GM18861 (cell line): Measurements from ENCODE around the gene EXTL1.

Experiments
- ATAC-seq: cut with Tn5 transposase; IDR thresholded peaks from one replicate; pipeline ENCODE4 v1.9.1; 2021; ENCODE audit not compliant: unreplicated experiment

EXTL1 gene

DNA sequence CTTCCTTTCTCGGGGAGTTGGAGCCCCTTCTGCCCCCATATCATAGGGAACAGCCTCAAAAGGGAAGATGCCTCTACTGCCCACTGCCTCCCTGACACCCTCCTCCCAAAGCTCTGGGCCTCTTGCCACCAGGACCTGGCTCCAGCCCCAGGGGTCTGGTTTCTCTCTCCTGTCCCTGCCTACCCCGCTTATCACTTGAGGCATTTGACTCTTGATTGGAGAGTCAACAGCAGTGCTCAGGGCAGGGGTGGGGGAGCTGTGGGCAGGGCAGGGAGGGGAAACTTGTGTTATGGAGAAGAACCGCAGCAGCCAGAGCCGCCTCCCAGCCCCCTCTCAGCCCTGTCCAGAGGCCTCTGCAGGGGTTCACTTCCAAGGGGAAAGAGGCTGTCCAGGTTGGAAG is 45.3 kb downstream of the EXTL1 start:
- ATAC-seq = no peak

DNA sequence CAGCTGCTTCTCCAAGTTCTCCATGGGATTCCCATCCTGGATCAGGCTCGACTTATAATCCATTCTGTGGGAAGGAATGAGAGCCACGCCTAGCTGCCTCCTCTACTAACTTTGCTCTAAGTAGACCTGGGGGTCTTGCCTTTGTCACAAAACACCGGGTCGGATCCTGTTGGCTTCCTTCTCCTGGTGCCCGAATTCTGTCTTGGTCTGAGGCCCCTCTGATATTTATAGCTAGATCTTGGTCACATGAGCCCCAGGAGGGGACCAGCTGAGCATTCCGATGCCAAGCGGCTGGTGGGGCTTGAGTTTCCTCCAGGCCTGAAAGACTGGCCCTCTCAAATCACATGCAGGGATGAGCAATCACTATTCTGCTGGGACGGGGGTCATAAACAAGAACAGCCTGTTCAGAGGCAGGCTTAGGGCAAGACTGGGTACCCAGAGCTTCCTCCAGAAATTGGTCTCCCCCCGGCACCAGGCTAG is 45.9 kb downstream of the EXTL1 start, which contains the start of gene TRIM63:
TSS of gene TRIM63 (minus strand) at position 199 of the 480 bp plus-strand sequence. CDS start at position 63, 136 bp downstream.
- ATAC-seq = no peak

DNA sequence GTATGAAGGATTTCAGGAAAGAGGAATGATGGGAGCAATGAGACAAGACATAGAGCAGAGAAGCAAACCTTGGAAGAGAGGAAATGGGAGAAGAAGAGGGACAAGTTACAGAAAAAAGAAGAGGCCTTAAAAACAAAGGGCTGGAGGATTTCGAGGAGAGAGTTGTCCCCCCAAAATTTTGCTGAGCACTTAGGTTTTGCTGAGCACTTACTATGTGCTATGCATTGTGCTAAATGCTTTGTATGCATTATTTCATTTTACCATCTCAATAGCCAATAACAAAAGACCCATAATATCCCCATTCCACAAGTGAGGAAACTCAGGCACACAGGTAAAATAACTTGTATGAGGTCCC is 48.3 kb downstream of the EXTL1 start:
- ATAC-seq = no peak

DNA sequence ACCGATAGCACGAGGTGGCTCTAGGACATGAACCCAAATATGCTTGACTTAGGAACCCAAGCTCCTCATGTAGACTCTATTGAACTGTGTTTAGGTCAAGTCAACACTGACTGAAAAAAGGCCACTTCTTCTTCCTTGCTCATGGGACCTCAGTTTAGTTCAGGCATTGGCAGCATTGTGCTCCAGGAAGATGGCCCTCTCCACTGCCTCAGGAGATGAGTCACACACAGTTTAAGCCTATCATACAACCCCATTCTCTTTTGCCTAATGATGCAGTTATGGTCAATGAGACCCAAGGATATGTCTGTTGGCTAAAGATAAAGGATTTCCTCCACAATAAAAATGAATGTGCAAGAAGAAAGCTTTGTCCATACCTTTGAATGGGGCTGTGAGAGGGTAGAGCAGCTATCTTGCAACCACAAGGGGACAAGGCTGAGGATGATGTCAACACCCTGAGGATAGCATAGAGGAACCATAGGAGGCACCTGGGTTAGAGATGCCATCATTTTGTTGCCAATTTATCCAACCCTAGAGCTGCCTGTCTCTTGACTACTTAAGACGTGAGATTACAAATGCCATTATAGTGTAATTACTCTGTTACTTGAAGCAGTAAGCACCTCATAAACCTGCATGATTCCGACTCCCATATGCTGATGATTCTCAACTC is 48.9 kb downstream of the EXTL1 start:
- no peak for ATAC-seq

DNA sequence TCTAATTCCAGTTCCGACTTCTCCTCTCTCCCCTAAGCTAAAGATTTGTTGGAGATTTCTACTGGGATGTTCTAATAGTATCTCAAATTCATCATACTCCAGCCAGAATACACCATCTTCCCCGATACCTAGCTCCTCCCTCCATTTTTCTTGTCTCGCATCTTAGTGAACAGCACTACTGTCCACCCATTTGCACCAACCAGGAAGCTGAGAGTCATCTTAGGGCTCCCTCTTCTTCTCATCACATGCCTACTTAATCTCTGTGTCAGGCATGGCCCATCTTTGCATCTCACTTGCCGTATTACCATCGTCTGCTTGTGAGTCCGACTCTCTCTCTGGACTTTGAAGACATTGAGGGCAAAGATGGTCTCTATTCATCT is 49.4 kb downstream of the EXTL1 start:
- no peak for ATAC-seq

DNA sequence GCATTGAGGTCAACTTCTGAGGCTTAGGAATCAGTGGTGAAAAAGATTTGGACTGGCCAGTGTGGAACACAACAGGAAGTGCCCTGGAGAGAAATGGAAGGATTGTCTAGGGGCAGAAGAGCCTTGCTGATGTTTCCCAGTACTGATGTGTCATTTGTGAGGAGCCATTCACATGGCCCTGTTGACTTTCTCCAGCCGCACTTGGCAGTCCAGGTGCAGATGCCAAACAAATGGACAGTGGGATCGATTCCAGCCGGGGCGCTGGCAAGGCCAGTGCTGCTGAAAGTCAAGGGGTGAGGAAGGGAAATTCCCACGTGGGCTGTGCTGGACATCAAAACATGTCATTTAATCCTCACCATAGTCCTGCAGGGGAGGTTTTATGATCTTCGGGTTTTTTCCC is 50.7 kb downstream of the EXTL1 start:
- ATAC-seq = no peak

DNA sequence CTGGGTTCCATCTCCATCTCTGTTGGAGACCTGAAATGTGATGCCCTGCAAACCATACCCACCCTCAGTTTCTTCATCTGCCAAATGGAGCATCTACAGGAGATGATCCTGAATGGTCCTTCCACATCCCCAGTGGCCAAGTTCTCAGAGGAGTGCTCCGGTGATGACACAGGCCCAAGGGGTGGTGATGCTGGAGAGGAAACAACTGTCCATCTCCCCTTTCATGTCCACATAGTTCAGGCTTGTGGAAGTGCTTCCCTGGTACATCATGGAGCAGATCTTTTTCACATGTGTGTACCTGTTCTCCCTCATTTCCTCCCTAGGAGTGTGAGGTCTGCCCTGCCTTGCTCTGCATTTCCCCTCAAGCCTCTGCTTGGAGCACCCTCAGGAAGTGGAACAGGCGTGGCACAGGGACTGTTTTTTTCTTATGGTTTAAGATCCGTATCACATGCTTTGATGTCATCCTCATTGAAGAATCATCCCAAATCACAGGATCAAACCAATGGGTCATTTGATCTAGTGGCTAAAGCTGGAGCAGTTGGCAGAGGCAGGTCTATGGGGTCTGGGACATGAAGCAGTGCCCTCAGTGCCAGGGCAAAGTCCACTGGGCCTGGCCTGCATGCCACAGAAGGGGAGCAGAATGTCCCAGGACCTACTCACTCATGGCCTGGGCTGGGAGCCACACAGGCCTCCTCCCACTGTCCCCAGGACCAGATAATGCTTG is 54.0 kb downstream of the EXTL1 start:
- no peak for ATAC-seq

DNA sequence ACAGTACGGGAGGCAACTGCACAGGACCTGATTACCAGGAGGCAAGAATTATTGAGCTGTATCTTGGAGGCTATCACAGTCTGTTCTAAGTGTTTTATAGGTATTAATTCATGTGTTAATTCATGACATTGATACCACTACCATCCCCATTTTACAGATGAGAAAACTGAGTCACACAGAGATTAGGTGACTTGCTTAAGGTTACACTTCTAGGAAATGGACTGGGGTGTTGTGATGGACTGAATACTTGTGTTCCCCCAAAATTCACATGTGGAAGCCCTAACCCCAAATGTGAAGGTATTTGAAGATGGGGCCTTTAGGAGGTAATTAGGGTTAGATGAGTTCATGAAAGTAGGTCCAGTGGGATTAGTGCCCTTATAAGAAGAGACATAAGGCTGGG is 55.9 kb downstream of the EXTL1 start:
- no peak for ATAC-seq

DNA sequence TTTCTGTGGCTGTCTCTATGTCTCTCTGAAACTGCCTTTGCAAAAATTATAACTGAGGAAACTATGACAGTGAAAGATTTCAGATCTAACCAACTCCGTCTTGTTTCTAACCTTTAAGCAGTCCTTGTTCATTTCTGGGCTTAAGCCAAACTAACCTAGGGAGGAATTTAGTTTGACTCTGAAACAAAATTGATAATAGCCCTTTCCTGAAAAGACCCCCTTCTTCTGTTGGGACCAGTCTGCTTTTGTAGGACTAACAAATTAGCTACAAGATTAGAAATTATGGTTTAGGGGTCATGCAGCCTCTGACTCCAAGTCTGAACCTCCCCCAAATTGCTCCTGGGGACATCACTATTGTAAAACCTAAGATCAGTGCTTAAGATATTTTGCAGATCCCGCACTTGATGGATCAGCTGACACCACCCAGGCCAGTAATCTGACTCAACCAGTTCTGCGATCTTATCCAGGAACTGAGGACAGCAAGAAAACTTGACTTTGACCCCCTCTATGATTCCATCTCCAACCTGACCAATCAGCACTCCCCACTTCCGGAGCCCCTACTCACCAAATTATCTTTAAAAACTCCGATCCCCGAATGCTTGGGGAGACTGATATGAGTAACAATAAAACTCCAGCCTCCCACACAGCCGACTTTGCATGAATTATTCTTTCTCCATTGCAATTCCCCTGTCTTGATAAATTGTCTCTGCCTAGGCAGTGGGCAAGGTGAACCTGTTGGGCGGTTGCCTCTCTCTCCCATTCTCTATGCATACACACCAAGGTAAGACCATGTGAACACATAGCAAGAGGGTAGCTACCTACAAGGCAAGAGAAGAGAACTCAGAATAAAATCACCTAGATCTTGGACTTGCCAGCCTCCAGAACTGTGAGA is 57.0 kb downstream of the EXTL1 start:
- ATAC-seq = no peak

- no peak for ATAC-seq
Measured at GRCh38 chr1:26079178-26079563, 57.6 kb downstream of the EXTL1 start.

DNA sequence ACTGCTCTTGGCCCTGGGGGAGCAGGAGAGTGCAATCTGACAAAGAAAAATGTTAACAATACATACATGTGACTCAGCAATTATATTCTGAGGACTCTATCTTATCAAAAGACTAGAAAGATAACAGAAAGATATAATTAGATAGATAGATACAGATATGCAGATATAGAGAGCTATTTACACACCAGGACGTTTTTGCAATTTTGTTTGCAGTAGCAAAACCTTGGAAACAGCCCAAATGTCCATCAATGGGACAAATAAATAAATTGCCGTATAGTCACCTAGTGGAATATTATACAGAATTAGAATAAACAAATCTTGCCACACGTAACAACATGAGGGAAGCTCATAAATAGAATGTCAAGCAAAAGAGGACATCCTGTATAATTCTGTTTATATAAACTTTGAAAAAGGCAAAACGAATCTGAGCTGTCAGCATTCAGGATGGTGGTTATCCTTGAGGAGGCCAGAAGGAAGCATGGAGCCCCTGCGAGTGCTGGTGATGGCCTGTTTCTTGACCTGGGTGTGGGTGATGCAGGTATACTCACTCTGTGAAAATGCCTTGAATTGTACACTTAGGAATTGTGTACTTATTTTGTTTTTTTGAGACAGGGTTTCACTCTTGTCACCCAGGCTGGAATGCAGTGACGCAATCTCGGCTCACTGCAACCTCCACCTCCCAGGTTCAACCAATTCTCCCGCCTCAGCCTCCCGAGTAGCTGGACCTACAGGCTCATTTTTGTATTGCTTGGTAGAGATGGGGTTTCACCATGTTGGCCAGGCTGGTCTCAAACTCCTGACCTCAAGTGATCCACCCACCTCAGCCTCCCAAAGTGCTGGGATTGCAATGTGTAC is 58.6 kb downstream of the EXTL1 start:
- no peak for ATAC-seq

DNA sequence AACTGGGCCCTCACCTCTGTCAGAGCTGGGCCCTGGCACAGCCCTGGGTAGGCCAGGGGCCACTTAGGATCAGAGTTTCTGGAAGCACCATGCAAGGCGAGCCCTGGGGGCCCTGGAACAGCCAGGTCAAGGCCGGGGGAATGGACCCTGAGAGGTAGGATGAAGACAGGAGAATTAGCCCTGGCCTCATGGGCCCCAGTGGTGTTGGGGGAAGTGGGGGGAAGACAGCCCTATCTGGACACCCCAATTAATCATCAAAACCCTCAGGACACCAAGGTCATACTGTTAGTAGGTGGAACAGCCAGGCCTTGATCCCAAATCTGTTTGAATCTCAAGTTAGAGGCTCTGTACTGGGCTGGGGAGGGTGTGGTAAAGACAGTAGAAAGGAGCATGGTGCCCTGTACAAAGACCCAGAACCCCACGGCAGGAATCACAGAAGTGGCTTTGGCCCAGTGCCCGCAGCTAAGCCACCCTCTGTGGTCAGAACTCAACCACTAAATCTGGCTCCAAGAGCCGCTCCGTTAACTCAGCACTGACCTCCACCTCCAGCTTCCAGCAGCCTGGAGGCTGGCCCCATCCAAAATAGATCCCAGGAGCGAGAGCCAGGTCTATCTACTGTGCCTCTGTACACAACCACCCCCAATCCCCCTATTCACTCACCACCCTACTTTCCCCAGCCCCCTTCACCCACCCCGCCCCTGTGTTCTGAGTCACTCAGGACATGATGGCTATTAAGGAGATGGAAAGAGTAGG is 59.9 kb downstream of the EXTL1 start:
- ATAC-seq = no peak

- no peak for ATAC-seq
Measured at GRCh38 chr1:26082020-26082350, 60.4 kb downstream of the EXTL1 start.

GRCh38 chr1:26083208-26083607 is 61.6 kb downstream of the EXTL1 start:
- ATAC-seq = no peak

DNA sequence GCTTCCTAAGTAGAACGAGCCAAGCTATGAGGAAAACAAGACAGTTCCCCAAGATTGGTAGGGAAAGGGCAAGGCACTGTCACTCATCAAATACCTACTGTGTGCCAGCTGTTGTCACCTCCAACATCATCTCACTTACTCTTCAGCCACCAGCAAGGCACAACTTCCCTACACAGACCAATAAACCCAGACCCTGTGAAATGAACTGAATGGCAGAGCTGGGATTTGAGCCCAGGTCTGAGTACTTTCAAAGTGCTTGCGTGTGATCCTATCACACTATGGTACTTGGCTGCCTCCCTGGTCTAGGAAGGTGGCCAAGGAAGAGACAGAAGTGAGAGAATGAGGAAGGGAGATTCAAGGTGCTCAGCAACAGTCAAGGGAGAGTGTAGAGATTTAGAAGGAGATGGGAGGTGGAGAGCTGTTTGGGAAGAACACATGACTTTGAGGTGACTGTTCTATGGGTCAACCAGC is 62.6 kb downstream of the EXTL1 start:
- no peak for ATAC-seq

GRCh38 chr1:26084844-26085243 is 63.3 kb downstream of the EXTL1 start:
- ATAC-seq = no peak
